Mammary epithelial cell (primary cell): ENCODE data around the gene SLC8A3.

Source experiments
- EZH2 ChIP-seq: IDR thresholded peaks from 2 replicates; pipeline ENCODE4 v1.6.1; 2012; ENCODE audit warnings: low read length, inconsistent platforms, borderline replicate concordance
- TF ChIP-seq, protein P1 (sequence below), 2 donors: IDR thresholded peaks in 1 of 2; conservative IDR thresholded peaks in 1 of 2; 2 replicates each; pipeline ENCODE4 v1.5.1; 2011 to 2012; ENCODE audit warnings: inconsistent platforms in 2 of 2, low read length in 2 of 2, mild to moderate bottlenecking in 2 of 2, control low read depth in 1 of 2, low read depth in 1 of 2; ENCODE audit not compliant: insufficient read depth in 1 of 2; ENCODE audit errors: extremely low read depth in 1 of 2

DNA sequence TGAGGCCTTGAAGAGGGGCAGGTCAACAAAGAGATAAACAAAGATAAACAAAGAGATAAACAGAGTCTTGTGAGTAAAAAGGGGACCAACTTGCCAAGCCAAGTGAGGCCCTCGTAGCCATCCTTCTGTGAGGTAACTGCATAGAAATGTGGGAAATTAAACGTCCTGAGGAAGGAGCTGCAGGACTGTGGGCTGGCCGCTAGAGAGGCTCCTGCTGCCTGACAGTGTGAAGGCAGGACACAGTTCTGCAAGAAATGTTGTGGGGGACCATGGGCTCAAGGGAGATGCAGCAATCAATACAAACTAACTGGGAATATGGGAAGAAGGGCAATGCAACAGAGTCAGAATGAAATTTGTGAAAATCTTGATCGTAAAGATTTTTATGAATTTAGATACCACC, 91.9 kb downstream of the SLC8A3 start:
- TF ChIP-seq, protein P1, sequence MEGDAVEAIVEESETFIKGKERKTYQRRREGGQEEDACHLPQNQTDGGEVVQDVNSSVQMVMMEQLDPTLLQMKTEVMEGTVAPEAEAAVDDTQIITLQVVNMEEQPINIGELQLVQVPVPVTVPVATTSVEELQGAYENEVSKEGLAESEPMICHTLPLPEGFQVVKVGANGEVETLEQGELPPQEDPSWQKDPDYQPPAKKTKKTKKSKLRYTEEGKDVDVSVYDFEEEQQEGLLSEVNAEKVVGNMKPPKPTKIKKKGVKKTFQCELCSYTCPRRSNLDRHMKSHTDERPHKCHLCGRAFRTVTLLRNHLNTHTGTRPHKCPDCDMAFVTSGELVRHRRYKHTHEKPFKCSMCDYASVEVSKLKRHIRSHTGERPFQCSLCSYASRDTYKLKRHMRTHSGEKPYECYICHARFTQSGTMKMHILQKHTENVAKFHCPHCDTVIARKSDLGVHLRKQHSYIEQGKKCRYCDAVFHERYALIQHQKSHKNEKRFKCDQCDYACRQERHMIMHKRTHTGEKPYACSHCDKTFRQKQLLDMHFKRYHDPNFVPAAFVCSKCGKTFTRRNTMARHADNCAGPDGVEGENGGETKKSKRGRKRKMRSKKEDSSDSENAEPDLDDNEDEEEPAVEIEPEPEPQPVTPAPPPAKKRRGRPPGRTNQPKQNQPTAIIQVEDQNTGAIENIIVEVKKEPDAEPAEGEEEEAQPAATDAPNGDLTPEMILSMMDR (conservative IDR thresholded peaks at IDR 0.05 in 1 of 2, IDR thresholded peaks at IDR 0.05 in 1 of 2; ENCODE audit: extremely low read depth in 1 of 2, insufficient read depth in 1 of 2, low read depth in 1 of 2, low read length in 2 of 2), result peak; percentile 31 to 40
- TF ChIP-seq EZH2, result no peak
